Left ventricle myocardium superior (tissue), 1 donor: ENCODE results near the gene ERLEC1. TPM values are rescaled to one million over a fixed set of nuclear protein-coding genes. Genes with fewer than 3 reads are reported as not detected.
"Not testable (repeated sequence)": the region's sequence is repeated elsewhere in the genome, so short reads cannot be mapped to it uniquely, and the experiment has no call there.

ENCODE experiments used
- ATAC-seq: fragments of 200-7000 bp; cut with Tn5 transposase; one replicate; pipeline ENCODE4 v1.9.1; 2020; ENCODE audit warnings: mild to moderate bottlenecking, moderate library complexity
- DNase-seq: peaks from one replicate; pipeline ENCODE4 v3.0.0-alpha.2; 2020
- intact Hi-C: fragments of 100-400 bp; cut with micrococcal nuclease; formaldehyde crosslinking; loops from one replicate; pipeline ENCODE4 v1.11.0; 2022
- total RNA-seq: library from RNA; stranded (reverse); fragmentation: NEBNext Ultra II Directional; extraction: Animal tissue kit (Norgen Biotek cat#: 25700); gene quantifications from one replicate; pipeline ENCODE4 v1.2.1, GENCODE V29; 2021
- donor health status: DM: no; HTN: yes; CAD: no; lungs with severe emphysema.

The ERLEC1 gene
- total RNA-seq, 1 donor from 2014 or later = 35.5 TPM

DNA sequence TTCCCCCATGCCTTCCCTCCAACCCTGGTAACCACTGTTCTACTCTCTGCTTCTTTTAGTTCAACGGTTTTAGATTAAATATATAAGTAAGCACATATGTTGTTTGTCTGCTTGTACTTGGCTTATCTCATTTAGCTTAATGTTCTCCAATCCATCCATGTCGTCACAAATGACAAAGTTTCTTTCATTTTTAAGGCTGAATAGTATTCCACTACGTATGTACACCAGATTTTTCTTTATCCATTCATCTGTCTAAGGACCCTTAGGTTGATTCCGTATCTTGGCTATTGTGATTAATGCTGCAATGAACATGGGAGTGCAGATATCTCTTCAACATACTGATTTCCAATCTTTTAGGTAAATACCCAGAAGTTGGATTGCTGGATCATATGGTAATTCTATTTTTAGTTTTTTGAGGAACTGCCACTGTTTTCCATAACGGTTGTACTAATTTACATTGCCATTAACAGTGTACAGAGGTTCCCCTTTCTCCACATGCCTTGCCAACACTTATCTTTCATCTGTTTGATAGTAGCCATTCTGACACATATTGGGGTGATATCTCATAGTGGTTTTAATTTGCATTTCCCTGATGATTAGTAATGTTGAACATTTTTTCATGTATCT lies 8.2 kb upstream of the ERLEC1 start:
- intact Hi-C loops = no loop called here
- DNase-seq = no peak

DNA sequence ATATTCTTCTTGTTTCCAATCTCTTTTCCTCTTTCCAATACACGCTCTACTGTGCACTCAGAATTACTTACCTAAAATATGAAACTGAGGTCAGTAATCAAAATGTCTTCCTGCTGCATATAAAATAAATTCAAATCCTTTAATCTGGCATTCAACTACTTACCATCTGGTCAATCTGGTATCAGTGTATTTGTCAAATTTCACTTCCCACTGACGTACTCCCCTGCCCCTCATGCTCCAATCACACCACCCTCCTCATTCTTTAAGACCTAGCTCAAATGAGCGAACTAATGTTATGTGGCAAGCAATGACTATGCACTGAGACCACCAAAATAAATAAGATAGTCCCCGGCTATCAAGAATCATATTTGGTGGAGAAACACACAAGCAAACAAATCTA lies 6.8 kb upstream of the ERLEC1 start:
- ATAC-seq = no peak

More for the DNA sequence above, 8.2 kb upstream of the ERLEC1 start:
- ATAC-seq = no peak

DNA sequence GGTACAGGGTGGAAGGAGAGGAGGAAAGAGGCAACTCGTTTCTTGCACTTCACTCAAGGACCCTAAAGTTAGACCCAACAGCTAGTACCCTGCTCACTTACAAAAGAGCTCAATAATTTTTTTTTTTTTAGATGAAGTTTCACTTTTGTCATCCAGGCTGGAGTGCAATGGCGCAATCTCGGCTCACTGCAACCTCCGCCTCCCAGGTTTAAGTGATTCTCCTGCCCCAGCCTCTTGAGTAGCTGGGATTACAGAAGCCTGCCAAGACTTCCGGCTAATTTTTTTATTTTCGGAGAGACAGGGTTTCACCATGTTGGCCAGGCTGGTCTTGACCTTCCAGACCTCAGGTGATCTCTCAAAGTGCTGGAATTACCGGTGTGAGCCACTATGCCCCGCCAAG lies 4.2 kb upstream of the ERLEC1 start:
- ATAC-seq = no peak
- no peak for DNase-seq
- intact Hi-C loops = no loop called here

More for the DNA sequence above, 6.8 kb upstream of the ERLEC1 start:
- no peak for DNase-seq
- intact Hi-C loops = no loop called here

- intact Hi-C loops = no loop called here
- ATAC-seq (no peak), DNase-seq (no peak)
Measured at GRCh38 chr2:53784436-53784835, 2.4 kb upstream of the ERLEC1 start.

DNA sequence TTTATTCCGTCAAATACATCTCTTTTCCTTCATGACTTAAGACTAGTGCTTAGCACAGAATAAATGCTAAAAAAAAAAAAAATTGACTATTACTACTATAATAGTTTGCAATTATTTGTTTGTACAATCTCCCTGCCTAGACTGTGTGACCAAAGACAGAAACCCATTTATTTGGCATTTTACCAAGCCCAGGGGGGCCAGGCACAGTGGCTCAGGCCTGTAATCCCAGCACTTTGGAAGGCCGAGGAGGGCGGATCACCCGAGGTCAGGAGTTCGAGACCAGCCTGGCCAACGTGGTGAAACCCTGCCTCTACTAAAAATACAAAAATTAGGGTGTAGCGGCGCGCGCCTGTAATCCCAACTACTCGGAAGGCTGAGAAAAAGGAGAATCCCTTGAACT lies 1.5 kb upstream of the ERLEC1 start:
- DNase-seq (no peak), ATAC-seq (no peak)
- intact Hi-C loops = no loop called here

DNA sequence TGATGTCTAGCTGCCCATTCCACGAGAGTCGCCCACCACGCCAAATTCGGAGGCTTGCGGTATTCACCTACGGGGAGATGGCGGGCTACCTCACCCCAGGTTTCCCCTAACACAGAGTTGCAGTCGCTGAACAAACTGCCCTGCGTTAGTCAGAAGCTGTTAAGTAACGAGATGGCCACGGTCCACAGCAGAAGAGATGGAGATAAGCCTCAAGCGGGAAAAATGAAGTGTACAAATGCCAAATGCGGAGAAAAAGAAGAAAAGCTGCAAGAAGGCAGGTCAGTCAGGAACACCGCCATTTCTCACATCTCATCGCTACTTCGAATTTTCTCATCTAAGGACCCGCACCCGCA lies 516 bp upstream of the ERLEC1 start:
- DNase-seq (no peak), ATAC-seq (peak; percentile 49)
- intact Hi-C loops = no loop called here

DNA sequence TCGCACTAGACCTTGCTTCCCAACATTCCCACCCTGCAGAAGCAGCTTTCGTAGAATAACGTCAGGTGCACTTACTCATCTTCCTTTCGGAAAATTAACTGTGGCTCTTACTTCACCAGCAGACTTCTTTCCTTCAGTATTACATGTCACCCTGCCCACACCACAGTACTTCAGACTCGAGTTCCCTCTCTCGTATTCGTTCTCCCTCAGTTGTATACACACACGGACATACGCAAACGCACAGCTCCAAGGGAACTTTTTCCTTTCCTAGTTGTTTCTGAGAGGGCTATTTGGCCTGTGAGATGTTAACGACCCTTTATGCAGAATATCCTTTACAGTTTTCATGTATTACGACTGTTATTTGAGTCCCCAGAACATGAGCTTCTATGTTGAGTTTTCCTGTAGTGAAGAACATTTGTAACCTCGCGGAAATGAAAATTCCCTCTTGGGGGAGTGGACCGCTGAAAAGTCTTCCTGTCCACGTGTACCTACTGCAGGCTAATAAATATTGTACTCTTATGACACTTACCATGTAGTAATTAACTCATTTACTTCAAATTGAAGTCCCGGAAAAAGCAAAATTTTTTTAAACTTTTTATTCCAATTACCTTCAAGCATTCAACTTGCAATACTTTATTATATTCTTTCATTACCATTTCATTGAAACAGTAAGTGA lies 908 bp downstream of the ERLEC1 start:
- no peak for DNase-seq
- intact Hi-C loops = no loop called here
- peak; percentile 4 for ATAC-seq

- DNase-seq (no peak), ATAC-seq (no peak)
- intact Hi-C loops = no loop called here
Measured at GRCh38 chr2:53793261-53793660, 6.4 kb downstream of the ERLEC1 start.

DNA sequence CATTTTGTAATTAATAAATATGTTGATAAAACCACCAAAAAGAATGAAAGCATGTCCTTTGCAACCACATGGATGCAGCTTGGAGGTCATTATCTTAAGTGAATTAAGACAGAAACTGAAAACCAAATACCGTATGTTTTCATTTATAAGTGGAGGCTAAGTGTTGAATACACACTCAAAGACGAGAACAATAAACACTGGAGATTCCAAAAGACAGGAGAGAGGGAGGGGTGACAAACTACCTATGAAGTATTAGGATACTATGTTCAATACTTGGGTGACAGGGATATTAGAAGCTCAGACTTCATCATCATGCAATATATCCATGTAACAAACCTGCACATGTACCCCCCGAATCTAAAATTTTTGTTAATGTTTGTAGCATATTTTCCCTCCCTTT lies 7.0 kb downstream of the ERLEC1 start:
- intact Hi-C loops = no loop called here

GRCh38 chr2:53801547-53801946 lies 14.7 kb downstream of the ERLEC1 start:
- no peak for DNase-seq
- no peak for ATAC-seq
- intact Hi-C loops = no loop called here

More for the DNA sequence above, 7.0 kb downstream of the ERLEC1 start:
- ATAC-seq (no peak), DNase-seq (no peak)

DNA sequence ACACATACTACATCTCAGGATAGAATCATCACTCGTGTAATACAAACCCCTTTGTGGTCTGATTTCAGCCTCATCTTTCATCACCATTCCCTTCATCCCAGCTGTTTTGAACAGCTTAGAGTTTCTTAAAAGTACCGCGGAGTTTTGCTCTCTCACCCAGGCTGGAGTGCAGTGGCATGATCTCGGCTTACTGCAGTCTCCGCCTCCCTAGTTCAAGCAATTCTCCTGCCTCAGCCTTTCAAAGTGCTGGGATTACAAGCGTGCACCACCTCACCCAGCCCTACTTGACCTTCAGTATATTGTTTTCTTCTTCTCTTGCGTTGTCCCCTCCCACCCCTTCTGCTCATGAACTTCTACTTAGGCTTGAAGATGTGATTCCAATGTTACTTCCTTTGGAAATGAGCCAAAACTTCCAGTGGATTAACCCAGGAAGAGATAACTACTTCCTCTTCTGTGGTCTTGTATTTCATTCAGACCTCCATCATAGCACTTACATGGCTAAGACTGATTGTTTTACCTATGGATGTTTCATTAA lies 15.8 kb downstream of the ERLEC1 start:
- no peak for DNase-seq
- intact Hi-C loops = no loop called here
- no peak for ATAC-seq

- DNase-seq (no peak), ATAC-seq (peak; percentile 62)
- intact Hi-C loops = no loop called here
Measured at GRCh38 chr2:53811601-53812000, 24.8 kb downstream of the ERLEC1 start.

DNA sequence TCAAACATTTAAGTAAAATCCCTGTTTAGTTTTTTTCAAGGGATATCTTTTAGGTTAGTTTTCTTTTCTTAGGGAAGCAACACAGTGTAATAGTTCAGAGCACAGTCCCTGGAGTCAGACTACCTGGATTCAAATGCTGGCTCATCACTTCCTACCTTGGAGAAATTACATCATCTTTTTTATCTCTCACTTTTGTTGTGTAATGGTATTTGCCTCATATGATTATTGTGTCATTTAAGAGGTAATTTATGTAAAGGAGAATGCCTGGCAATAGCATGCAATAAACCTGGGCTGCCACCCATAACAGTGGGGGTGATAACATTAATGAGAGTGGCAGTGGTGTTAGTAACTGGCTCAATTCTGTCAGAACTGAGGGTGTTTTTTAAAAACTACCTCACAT lies 26.3 kb downstream of the ERLEC1 start:
- intact Hi-C loops = no loop called here
- ATAC-seq = no peak
- no peak for DNase-seq

GRCh38 chr2:53818854-53819435 lies 32.1 kb downstream of the ERLEC1 start:
- intact Hi-C loops = no loop called here
- DNase-seq (no peak), ATAC-seq (no peak)

- intact Hi-C loops = no loop called here
- DNase-seq (no peak), ATAC-seq (no peak)
Measured at GRCh38 chr2:53819634-53820033, 32.8 kb downstream of the ERLEC1 start.

- intact Hi-C loops = no loop called here
- no peak for ATAC-seq
Measured at GRCh38 chr2:53820048-53820447, 33.2 kb downstream of the ERLEC1 start.

DNA sequence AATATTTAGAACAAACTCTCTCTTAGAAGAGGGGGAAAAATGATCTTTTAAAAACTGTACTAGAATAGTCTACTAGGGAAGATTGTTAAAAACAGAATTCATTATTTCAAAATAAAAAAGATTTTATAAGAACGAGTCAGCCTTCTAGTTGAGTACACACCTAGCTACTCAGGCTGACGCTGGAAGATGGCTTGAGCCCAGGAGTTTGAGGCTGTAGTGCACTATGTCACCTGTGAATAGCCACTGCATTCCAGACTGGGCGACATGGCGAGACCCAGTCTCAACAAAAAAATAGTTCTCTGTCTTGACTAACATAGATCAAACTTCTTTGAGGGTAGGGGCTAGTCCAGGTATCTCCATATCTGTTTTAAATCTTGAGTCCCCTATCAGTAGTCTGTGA lies 33.9 kb downstream of the ERLEC1 start:
- intact Hi-C loops = no loop called here
- no peak for DNase-seq
- ATAC-seq = no peak

More at GRCh38 chr2:53820048-53820447, 33.2 kb downstream of the ERLEC1 start:
- DNase-seq = no peak

- intact Hi-C loops = no loop called here
- no peak for ATAC-seq
- no peak for DNase-seq
Measured at GRCh38 chr2:53821810-53822209, 35.0 kb downstream of the ERLEC1 start.

- ATAC-seq, intact Hi-C loops, DNase-seq: not testable (repeated sequence)
Measured at GRCh38 chr2:53823639-53824038, 36.8 kb downstream of the ERLEC1 start.

- ATAC-seq (no peak), DNase-seq (no peak)
- intact Hi-C loops = no loop called here
Measured at GRCh38 chr2:53826030-53826410, 39.2 kb downstream of the ERLEC1 start.
